ENCODE data around the gene LY6G6C.

LY6G6C gene, protein sequence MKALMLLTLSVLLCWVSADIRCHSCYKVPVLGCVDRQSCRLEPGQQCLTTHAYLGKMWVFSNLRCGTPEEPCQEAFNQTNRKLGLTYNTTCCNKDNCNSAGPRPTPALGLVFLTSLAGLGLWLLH

DNA sequence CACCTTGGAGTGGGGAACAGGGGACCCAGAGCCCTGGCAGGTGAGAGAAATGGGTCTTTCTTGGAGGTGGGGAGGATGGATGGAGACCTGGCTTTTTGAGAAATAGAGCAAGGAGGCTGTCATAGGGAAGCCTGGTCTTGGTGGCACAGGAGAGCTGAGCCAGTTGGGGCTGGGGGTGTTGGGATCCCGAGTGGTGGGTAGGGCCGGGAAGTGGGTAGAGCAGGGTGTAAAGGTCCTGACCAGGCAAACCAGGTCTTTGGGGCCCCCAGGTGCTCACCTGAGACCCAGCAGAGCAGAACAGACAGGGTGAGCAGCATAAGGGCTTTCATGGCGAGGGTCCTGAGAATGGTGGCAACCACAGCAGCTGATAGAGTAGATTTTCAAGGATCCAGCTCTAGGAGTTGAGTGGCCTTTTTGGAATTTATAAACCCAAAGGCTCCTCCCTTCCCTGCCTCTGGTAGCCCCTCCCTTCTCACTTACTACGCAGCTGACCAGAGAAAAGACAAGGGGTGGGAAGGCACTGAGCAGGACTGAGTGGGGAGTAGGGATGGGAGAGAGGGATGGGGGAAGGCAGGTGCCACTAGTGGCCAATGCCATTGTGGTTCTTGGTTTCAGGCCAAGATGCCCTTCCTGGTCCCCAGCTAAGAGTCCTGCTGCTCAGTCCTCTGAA, at the start of gene LY6G6C:
Gene LY6G6C (minus strand): TSS at position 396 of the 670 bp plus-strand sequence. CDS start 67 bp downstream, at position 329.
- no peak for DNase-seq

DNA sequence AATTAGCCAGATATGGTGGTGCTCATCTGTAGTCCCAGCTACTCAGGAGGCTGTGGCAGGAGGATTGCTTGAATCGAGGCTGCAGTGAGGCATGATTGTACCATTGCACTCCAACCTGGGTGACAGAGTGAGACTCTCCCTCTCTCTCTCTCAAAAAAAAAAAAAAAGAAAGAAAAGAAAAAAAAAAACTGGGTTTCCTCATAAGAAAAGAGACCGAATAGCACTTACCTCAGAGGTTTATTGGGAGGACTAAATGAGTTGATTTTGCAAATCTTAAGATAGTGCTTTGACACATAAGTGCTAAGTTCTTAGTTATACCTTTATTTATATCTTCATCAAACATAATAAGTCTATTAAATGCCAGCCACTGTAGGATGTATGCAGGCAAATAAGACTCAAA, 49.3 kb upstream of the LY6G6C start:
- no peak for DNase-seq

DNA sequence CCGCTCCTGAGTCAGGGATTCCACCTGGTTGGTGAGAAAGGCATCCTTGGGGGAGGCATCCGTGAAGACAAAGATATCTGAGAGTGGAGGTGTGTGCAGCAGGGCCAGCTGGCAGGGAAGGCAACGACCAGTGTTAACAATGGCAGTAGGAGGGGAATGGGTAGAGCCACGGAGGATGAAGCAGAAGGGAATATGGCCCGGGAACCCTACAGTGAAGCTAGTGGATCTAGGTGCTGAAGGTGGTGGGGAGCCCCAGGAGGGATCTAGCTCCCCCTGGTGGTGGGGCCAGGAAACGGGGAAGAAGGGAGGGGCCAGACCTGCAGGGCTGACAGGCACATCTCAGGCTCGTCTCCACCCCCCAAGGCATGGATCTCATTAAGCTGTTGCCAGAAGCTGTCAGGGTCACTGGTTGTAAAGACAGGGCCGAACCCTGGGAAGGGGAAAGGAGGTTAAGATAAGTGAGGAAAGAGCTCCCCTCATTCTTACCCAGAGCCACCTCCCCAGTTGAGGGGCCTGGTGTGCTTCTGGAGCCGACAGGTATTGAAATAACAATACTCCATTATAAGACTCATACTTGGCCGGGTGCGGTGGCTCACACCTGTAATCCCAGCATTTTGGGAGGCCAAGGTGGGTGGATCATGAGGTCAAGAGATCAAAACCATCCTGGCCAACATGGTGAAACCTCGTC, 48.3 kb upstream of the LY6G6C start:
- DNase-seq: no peak

DNA sequence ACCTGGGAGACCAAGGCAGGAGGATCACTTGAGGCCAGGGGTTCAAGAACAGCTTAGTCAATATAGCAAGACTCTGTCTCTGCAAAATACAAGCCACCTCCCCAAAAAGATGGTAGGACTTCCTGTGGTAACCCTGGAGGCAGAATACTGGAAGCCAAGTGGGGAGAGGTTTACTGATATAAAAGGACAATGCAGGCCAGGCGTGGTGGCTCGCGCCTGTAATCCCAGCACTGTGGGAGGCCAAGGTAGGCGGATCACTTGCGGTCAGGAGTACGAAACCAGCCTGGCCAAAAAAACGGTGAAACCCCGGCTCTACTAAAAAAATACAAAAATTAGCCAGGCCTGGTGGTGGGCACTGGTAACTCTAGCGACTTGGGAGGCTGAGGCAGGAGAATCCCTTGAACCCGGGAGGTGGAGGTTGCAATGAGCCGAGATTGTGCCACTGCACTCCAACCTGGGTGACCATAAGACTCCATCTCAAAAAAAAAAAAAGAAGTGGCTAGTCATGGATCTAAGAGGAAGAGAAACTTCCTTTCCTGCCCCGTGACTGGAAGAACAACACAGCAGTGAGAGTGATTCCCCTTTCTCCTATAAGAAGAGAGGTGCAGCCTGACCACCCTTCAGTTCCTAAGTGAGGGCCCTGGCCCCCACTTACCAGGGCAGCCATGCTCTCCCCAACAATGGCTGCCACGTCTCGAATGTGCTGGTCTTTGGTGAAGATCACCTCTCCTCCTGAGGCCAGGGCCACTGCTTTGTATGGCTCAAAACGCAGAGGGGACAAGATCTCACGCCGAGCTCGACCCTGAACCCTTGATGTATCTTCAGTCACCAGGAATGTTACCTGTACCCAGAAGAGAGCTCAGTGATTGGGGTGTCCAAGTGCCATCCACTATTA, 47.1 kb upstream of the LY6G6C start:
- DNase-seq: no peak

DNA sequence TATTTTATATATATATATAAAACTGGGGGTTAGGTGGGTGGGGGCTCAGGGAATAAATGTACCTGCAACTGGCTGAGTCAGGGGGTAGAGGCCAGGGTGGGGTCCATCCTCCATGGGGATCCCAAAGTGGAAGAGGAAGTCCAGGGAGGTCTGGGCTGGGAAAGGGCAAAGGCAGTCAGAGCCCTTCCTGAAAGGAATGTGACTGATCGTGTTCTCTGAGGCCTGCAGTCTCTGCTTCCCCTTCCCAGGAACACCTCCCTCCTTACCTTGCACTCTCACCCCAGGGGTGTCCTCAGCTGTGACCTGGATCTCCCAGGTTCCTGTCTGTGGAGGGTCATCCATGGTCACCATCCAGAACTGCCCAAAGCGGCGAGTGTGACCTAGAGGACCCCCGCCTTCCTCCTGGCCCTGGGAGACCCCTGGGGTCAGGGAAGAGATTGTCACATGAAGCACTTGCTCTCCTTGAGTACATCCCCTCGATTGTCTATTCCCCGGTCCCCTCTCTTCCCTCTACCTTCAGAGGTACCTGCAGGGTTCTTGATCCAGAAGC, 45.6 kb upstream of the LY6G6C start:
- no peak for DNase-seq

DNA sequence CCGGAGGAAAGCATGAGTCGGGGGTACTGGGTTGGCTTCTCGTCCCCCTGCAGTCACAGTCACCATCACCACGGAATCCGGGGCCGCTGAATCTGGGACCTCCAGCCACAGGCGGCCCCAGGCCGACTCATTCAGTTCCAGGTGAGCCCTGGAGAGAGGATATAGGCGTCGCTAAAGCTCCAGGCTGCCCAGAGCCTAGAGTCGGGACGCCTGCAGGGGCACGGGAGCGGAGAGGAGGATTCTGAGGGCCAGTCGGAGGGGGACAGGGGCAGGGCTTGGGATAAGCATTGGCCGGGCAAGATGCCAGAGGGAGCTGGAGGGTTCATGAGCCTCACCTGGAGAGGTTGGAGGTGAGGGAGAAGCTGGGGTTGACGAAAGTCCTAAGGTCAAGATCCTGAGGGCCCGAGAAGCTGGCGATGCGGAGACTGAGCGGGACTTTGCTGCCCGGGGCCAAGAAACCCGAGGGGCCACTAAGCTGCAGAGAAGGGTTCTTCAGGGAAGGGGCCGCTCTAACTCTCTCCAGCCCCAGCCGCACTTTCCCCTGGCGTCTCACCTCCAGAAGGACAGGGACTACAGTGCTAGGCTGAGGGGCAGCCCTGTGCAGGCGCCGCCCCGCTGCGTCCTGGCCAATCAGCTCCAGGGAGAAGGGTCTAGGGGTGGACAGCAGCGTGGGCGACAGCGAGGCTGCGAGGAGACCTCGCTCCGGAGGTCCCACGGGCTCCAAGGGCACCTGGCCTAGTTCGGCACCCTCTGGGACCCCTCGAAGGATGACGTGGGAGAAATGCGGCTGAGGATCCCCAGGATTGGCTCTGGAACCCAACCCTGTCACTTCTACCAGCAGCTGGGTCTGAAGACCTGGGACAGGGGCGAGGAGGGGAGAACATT, 44.6 kb upstream of the LY6G6C start:
- DNase-seq: no peak

DNA sequence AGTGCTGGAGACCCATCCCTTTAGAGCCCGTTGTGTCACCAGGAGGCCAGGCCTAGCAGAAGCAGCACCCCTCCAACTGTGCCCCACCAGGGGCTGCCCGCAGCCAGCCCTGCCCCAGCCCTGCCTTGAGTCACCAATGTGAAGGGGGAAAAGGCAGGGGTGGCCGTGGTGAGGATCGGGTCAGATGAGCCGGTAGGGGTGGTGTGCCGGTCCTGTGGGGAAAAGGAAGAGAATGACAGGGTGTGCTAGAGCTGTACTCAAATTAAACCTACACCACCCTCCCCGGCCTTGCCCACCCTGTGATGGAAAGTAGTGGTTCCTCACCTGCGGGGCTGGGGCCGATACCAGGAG, 44.0 kb upstream of the LY6G6C start:
- no peak for DNase-seq

DNA sequence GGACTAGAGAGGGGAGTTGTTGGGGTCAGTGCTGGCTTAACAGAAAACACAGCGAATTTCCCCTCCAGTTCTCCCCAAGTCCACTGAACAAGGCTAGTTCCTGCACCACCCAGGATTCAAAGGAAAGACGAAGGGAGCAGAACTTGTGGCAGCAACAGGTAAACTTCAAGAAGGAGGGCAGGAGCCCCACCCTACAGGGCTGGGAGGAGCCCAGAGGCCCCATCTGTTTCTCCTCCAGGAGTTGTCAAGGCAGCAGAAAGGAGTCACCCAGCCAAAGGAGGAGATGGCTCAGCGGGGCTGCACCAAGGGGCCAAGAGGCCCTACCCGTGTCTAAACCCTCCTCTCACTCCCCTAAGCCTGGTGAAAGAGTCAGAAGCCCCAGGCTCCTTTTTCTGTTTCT, 42.7 kb upstream of the LY6G6C start:
- no peak for DNase-seq

DNA sequence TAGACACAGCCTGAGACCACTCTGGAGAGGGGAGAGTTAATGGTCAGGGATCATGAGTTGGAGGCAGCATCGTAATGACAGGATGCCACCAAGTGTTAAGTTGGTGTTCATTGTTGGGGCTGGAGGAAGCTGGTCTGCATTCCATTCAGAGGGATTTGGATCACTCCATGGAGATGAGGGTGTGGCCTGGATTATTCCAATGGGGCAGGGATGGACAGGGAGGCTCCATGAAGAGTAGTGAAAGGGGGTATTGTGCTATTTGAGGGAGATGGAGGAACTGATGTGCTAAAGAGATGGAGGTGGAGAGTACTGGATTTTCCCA, 42.0 kb upstream of the LY6G6C start:
- no peak for DNase-seq

DNA sequence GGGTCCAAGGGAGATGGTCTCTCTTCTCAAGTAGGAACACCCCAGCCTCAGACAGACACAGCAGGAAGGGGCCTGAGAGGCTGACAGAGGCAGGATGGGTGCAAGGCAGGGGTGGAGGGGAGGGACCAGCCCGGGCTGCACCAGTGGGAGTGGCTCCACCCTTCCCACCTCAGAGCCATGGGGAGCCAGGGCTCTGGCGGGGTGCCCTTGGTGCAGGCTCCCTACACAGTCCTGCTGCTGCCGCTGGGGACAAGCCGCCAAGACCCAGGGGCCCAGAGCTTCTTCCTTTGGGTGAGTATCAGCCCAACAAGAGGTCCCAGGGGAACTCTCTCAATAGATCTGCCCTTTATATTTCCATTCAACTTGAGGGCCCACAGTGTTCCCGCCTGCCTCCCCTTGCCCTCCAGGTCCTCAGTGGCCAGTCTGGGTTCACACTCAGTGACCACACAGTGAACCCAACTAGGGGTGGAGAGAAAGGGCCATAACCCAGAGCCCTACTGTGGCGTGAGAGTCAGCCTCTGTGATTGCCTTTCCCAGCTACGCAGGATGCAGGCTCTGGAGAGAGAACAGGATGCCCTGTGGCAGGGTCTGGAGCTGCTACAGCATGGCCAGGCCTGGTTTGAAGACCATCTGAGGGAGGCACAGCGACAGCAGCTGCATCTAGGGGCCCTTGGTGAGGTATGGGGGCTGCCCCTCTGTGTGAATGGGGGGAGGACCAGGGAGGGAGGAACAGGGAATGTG, 41.5 kb upstream of the LY6G6C start:
- DNase-seq: no peak

DNA sequence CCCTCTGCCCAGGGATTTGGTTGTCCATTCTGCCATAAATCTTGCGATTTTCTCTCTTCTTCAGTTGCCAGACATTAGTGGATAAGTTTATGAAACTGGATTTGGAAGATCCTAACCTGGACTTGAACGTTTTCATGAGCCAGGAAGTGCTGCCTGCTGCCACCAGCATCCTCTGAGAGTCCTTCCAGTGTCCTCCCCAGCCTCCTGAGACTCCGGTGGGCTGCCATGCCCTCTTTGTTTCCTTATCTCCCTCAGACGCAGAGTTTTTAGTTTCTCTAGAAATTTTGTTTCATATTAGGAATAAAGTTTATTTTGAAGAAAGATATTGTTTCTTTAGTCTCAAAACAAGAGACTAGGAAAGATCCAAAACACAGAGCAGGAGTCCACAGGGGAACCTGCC, 40.8 kb upstream of the LY6G6C start, which contains the start of gene SAPCD1:
Gene SAPCD1 (plus strand): TSS at position 301 of the 400 bp plus-strand sequence. CDS start 399 bp downstream, outside the sequence.
- no peak for DNase-seq

DNA sequence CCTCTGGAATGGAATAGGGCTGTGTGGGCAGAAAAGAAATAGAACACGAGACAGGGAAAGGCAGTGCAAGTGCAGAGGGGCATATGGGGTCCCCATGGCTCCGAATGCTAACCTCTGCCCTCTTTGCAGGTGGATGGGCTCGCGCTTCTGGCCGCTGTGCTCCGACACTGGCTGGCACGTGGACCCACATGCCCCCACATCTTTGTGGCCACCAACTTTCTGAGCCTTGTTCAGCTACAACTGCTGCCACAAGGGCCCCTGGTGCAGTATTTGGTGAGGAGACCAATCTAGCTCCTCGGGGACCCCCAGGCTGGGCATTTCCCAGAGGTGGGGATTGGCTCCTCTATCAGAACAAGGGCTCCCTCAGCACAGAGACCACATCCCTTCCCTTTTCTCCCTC, 39.8 kb upstream of the LY6G6C start:
- DNase-seq: no peak

DNA sequence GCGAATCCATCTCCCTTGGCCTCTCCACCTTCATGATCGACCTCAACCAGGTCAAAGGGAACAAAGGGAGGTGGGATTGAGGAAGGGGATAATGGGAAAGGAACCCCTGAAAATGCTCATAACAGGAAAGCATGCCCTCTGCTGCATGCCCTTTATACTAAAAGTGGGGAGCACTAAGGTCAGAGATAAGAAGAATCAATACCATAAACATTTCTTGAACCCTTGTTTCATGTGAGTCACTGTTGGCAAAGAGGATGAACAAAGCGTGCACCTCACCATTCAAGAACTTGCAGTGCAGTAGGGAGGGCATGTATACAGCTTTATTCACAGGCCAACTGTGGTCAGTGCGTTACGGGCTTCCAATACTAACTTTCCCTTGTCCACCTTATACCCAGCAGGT, 39.2 kb upstream of the LY6G6C start:
- DNase-seq: no peak

DNA sequence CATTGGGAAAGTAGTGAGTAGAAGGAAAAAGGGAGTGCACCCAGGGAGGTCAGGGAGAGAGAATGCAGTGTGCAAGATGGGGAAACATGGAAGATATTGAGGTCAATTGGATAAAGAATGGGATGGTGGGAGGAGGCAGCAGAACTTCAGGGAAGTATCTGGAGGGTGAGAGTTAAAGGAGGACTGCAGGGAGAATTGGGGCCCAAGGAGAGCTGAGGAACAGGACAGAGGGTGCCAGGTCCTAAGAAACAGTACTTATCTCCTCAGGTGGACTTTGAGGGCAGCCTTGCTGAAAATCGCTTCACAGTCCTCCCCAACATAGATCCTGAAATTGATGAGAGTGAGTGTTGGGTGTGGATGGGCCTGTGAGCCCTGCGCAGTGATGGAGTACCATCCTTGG, 36.7 kb upstream of the LY6G6C start:
- DNase-seq: no peak

DNA sequence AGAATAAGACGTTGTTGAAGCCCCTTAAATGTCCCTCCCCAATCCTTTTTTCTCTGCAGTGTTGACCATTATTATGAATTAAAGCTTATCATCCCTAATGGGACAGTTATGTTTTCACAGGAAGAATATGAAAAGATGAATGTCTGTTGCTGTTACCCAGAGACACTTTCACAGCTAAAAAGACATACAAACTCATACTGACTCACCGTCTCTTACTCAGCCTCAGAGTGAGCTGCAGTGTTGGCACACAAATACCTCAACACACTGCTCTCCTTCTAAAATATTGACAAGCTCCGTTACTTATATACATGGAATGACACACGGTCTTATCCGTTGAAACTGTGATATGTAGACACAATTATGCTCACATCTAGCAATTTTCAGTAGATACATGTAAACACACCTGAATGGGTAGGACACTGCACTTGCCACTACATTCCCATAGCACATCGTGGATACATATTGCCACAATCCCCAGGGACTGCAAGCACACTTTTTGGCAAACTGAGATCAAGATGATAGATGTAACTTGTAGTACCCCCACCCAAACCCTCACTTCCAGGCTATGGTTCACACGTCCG, 31.3 kb upstream of the LY6G6C start:
- DNase-seq: no peak

DNA sequence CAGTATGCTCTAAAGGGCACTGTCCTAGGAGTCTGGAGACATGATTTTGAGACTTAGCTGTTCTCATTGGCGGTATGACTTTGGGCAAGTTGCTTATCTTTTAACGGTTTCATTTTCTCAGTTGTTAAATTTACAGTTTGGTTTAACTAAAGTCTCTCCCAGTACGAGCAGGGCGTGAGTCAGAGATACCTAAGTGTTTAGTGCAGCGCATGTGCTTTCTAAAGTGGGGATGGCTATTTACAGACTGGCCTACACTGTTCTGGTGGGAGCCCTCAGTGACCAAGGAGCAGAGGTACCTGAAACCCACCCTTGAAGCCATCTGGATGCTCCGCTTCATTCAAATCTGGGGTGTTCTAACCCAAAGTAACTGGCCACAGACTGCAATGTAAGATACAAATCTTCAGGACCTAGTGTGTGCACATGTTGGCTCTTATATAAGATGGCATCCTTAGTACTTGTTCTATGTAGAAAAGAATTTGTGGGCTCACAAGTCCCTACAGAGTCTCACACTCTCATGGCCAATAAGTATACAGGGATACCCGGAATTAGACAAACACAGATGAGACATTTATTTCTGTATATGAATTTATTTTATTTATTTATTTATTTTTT, 29.0 kb upstream of the LY6G6C start:
- no peak for DNase-seq

DNA sequence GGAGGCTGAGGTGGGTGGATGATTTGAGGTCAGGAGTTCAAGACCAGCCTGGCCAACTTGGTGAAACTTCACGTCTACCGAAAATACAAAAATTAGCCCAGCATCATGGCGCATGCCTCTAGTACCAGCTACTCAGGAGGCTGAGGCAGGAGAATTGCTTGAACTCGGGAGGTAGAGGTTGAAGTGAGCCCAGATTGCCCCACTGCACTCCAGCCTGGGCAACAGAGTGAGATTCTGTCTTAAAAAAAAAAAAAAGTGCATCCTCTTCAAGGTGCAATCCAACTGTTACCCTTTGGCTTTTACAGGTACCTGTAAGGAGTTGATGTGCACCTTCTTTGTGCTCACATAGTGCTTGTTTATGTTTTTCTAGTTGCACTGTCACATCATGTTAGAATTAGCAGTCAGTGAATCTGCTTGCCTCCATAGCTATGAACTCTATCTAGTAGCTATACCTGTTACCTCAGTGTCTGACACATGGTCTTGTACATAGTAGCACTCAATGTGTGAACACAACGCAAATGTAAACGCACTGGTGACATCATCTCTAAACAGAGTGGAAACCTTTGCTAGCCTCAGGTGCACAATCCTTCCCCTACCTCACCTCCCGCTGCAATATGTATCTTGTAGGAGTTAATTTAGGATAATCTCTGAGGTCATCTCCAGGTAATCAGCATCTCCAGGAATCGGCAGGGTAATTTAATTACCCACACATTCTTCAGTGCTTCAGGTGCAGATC, 27.9 kb upstream of the LY6G6C start:
- DNase-seq: no peak

DNA sequence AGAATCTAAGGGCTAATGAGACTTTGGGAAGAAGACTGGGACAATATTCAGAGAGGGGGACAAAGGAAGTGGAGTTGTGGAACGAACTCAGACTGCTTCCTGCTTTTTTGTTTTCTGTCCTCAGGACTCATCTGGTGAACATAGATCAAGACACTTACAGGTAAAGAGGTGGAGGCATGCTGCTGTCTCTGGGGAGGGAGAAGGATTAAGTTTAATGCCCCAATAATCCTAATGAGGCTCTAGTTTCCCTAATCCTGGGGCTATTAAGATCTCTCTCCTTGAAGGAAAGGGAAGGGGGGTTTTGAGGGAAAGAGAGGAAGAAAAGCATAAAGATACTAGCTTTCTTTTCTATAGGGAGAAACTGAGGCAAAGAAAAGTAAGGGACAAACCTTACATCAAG, 22.9 kb upstream of the LY6G6C start:
- no peak for DNase-seq

DNA sequence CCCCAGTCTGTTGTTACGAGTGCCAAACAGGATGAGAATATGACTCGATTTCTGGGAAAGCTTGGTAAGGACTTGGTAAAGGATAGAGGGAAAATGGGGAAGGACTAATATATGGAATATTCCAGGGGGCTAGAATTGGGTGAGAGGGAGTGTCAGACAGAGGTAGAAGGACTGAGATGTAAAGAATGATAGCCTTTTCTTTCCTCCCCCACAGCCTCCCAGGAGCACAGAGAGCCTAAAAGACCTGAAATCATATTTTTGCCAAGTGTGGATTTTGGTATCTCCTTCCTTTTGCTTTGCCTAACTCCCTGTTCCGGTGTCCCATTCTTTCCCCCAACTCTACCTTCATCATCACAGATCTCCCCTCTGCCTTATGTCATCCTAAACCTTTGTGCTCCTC, 21.3 kb upstream of the LY6G6C start:
- no peak for DNase-seq

DNA sequence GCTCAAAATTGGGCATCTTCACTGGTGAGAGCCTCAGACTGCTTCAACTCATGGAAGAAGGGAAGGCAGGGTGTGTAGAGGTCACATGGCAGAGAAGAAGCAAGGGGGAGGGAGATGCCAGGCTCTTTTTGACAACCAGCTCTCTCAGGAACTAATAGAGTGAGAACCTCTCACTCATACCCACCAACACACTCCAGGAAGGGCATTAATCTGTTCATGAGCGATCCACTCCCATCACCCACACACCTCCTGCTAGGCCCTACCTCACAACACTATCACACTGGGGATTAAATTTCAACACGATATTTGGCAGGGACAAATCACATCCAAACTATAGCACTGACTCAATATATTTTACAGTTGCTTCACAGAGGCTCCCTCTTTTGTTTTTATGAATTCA, 20.3 kb upstream of the LY6G6C start:
- DNase-seq: no peak

Measured in NCI-H1417 treated with DMSO at 0.1 percent for 48 hours (cell line).